ELF-1 (cell line): ENCODE data around the gene SDR42E2.
"Not testable (repeated sequence)": the region's sequence is repeated elsewhere in the genome, so short reads cannot be mapped to it uniquely, and the experiment has no call there.

Experiments
- DNase-seq: peaks from one replicate; pipeline ENCODE4 v3.0.0-alpha.2; 2016; ENCODE audit warnings: low read depth, low spot score

Gene SDR42E2

DNA sequence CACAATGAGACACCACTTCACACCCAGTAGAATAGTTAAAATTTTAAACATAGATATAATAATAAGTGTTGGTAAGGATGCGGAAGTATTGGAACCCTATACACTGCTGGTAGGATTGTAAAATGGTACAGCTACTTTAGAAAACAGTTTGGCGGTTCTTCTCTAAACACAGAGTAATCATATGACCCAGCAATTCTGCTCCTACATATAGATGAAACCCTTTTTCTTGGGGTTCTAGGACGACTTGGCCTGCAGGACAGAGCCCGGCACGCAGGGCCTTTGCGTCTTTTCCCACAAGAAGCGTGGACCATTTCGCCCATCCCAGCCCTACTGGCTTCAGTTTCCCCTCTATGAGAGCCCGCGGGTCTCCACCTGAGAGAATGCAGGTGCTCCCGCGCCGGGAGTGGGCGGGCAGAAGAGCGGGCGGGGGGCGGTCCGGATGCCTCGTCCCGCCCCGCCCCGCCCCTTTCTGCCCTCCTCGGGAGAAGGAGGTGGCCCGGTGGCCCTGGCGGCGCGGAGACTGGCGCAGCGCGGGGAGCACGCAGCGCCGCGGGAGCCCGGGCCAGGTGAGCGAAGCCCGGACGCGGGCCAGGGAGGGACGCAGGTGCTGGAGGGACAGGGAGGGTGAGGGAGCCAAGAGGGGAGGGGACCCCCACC, at the start of gene SDR42E2:
Gene SDR42E2 (plus strand): TSS at position 508 of the 657 bp plus-strand sequence. CDS start 3,077 bp downstream, outside the sequence.
- DNase-seq: peak; percentile 72

DNA sequence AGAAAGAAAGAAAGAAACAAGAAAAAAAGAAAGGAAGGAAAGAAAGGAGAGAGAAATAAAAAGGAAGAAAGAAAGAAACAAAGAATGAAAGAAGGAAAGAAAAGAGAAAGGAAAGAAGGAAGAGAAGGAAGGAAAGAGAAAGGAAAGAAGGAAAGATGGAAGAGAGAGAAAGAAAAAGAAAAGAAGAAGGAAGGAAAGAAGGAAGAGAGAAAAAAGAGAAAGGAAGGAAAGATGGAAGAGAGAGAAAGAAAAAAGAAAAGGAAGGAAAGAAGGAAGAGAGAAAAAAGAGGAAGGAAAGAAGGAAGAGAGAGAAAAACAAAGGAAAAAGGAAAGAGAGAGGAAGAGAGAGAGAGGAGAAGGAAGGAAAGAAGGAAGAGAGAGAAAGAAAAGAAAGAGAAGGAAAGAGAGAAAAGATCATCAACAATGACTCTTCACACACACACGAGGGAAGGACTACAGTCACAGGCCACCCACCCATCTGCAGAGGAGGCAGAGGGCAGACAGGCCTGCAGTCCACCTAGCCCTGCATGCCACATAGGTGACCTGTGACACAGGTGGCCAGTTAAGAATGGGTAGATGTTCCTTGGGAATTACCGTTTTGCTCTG, 46.1 kb upstream of the SDR42E2 start:
- DNase-seq: no peak

DNA sequence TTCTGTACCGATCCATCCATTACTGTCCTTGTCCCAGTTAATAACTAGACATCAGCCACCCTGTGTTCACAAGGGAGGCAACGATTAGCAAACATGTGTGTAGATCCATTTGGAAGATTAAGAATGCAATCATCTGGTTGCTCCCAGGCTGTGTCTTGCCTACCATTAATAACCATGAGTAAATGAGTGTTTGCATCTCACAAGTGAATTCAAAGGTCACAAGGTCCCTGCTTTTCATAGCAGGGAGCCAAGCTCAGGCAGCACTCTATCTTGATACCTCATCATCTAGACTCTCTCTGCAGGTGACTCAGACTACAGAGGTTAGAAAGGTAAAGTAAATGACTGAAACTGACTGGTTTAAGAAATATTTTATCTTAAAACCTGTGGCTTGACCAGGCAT, 44.7 kb upstream of the SDR42E2 start:
- DNase-seq: no peak

DNA sequence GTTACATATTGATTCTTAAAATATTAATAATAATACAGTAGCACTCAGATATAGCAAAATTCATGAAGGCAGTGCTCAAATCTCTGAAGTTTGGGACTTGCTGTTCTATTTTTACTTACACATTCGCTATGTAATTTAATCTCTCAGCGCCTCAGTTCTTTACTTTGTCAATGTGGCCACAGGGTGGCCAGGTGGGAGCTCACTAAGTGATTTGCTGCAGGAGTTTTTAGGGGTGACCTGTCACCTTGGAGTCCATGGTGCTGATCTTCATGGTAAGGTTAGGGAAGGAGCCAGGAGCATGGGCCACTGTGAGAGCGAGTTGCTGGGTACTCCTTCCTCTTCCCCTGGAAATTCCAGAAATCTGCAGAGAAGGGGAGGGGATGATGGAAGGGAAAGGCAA, 41.9 kb upstream of the SDR42E2 start:
- no peak for DNase-seq

DNA sequence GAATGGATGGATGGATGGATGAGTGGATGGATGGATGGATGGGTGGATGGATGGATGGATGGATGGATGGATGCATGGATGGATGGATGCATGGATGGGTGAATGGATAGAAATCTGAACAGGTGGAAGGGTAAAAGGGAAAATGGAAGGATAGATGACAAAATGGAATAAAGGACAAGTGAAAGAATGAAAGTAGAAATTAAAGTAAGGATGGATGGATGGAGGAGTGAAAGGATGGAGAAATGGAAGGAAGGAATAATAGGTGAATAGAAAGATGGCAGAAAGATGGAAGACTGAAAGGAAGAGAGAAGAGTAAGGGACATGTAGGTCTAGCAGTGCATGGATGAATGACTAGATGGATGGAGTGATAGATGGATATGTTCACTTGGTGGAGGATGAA, 40.1 kb upstream of the SDR42E2 start:
- no peak for DNase-seq

DNA sequence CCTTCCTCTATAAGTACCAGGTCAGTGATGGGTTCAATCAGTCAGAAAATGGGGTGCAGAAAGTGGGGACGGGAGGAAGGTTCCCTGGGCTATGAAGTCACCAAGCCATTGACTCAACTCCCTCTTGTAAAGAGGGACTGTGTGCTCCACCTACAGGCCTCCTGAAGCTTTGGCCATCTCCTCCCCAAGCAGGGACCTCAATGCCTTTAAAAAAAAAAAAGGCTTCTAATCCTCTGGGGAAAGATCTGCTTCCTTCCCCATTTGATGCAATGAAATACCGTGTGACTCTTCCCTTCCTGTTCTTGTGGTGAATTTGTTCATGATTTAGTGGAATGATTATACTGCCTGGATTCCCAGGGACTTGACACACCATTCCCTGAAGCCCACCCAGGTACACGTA, 39.2 kb upstream of the SDR42E2 start:
- no peak for DNase-seq

DNA sequence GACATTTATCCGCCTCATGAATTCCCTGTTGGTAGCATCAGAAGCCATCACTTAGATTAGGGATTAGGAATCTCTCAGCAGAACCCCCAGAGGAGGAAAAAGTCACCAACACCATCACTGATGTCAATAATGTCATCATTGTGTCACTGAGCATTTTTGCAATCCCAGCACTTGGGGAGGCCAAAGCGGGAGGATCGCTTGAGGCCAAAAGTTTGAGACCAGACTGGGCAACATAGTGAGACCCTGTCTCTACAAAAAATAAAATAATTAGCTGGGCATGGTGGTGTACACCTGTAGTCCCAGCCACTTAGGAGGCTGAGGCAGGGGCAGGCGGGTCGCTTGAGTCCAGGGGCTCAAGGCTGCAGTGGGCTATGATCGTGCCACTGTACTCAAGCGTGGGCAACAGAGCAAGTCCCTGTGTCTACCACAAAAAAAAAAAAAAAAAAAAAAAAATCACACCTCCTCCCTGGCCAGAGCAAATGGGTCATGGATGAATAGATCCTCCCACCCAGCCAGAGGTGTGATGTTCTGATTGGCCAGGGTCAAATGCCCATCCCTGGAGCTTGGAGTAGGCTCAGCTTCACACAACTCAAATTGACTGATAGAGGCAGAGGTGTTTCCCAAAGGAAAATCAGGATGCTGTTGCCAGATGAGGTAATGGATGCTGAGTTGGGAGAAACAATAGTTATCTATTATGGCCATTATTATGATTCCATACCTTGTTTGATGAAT, 38.4 kb upstream of the SDR42E2 start:
- DNase-seq: no peak

DNA sequence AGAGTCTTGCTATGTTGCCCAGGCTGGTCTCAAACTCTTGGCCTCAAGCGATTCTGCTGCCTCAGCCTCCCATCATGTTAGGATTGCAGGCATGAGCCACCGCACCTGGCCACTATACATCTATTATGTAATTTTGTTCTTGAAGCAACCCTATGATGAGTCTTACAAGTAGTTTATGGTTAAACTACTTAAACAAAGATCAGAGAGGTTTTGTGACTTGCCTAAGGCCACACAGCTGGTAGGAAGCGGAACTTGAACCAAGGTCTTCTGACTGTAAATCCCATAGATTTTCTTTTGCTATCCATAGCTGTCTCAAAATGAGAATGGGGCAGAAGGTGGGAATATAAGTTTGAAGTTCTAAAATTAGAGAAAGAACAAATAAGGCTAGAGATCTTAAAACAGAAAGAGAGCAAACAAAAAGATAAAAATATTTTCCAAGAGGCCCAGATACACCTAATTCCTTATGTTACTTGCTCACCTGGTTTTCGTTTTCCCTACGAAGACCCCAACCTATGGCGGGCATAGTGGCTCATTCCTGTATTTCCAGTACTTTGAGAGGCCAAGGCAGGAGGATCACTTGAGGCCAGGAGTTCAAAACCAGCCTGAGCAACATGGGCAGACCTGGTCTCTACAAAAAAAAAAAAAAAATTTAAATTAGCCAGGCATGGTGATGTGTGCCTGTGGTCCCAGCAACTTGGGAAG, 37.6 kb upstream of the SDR42E2 start:
- DNase-seq: no peak

DNA sequence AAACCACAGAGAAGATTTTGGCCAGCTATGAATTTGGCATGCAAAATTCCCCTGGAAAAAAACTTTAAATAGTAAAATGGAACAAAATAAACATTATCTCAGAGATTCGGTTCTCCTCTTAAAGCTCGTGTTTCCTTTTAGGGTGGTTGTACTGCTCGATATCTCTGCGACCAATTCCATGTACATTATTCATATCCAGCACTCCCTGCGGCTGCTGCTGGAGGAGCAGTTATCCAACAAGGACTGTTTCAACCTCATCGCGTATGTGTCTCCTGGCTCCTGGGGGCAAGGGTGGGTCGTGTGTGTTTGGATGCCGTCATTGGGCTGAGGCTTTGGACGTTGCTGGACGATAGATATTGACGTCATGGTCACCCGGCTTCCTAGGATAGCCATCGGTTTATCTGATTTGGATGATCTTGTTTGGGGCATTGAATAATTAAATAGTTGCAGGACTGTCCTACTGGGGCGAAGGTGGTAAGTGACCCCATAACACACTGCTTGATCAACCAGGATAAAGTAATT, 36.2 kb upstream of the SDR42E2 start:
- DNase-seq: no peak

DNA sequence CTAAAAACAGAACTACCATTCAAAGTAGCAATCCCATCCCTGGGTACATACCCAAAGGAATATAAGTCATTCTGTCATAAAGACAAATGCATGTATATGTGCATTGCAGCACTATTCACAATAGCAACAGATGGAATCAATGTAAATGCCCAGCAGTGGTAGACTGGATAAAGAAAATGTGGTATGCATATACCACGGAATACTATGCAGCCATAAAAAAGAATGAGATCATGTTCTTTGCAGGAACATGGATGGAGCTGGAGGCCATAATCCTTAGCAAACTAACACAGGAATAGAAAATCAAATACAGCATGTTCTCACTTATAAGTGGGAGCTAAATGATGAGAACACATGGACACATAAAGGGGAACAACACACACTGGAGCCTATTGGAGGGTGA, 33.8 kb upstream of the SDR42E2 start:
- DNase-seq: not testable (repeated sequence)

DNA sequence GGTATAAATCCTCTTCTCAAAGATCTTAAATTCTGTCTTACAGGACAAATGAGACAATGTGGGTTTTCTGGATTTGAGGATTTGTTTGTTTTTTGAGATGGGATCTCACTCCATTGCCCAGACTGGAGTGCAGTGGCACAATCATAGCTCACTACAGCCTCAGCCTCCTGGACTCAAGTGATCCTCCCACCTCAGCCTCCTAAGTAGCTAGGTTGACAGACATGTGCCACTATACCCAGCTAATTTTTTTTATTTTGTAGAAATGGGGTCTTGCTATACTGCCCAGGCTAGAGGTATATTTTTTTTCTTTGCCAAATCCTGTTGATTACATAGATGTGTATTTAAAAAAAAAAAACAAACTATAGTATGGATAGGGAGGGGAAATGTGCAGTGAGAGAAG, 31.8 kb upstream of the SDR42E2 start:
- DNase-seq: no peak

DNA sequence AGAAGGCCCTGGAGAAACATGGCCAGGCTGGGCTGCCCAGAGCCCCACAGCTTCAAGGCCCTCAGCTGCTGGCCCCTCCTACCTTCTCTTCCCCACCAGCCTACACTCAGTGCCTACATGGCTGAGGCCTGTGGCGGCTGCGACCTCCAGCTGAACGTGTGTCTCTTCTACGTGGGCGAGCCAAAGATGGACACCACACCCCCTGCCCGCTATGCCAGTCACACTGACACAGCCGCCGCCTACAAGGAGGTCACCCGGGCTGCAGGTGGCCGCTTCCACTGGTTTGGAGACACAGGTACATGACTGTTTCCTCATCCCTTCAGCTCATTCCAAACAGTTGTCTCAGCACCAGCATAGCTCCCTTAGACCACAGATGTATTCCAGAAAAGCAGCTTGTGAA, 29.5 kb upstream of the SDR42E2 start:
- no peak for DNase-seq

DNA sequence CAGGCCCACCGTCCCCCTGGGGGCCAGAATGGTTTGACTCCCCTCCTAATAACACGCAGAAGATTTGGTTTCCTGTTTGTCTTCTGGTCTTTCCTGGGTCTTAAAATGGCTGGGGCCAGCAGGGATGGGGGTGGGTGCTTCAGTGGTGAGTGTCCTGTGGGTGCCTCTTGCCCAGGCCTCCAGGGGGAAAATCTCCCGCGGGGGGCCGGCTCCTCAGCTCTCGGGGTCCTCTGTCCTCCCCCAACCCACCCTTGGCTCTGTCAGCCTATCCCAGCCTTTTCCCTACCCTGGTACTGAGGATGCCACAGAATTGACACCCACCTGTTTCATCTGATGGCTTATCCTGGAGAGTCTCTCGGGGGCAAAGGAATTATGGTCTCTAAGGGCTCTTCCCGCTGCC, 23.8 kb upstream of the SDR42E2 start:
- no peak for DNase-seq

DNA sequence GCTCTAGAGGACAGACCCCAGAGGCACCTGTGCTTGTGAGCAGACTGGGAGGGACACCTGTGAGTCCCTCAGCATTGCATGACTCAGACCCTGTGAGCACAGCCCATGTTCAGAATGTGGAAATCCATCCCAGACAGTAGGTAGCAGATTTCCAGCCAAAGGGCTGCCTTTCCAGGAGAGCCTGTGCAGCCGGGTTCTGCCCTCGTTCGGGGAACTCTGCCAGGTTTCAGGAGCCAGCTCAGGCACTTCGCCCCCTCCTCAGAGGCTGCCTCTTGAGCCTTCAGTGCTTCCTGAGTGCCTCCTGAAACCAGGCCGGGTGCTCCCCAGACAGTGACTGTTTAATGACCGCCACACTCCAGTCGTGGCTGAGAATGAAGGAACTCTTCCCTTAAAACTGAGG, 23.3 kb upstream of the SDR42E2 start:
- DNase-seq: no peak

DNA sequence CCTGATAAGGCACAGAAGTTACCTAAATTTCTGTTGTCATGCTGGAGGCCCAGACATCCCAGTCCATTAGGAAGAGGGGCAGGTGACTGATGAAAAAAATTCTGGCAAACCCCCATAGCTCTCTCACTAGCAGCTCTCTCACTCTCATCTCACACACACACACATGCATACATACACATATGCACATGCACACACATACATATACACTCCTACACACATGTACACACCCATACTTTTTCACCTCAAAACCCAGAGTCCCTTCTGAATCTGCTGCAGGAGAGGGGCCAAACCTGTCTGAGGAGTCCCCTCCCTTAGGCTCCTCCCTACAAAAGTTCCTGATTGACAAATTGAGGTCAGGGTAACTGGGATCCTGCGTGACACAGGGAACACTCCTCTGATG, 22.6 kb upstream of the SDR42E2 start:
- DNase-seq: no peak

DNA sequence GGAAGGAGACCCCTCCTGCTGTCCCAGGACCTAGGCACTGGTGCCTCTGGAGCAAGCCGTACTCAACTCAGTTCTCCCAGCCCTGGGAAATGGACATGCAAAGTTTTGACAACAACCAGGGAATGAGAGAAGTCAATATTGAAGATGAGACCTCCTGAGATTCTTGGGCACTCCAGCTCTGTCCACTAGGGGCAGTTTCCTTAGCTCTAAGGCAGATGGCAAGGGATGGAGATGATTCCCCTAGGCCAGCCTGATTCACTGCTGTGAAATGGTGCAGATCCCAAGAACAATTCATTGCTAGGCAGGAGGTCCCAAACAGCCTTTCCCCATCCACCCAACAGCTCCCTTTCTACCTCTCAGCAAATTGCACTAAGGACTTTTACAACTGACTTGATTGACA, 20.5 kb upstream of the SDR42E2 start:
- DNase-seq: peak; percentile 41

DNA sequence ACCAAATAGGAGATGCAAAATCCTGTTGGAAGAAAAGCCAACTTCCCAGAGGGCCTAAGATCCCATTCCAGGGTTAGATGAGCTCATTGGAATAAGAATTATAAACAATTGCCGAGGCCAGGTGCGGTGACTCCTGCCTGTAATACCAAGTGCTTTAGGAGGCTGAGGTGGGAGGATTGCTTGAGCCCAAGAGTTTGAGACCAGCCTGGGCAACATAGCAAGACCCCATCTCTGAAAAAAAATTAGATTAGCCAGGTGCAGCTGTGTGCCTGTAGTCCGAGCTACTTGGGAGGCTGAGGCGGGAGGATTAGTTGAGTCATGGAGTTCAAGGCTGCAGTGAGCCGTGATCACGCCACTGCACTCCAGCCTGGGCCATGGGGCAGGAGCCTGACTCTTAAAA, 17.8 kb upstream of the SDR42E2 start:
- DNase-seq: no peak

DNA sequence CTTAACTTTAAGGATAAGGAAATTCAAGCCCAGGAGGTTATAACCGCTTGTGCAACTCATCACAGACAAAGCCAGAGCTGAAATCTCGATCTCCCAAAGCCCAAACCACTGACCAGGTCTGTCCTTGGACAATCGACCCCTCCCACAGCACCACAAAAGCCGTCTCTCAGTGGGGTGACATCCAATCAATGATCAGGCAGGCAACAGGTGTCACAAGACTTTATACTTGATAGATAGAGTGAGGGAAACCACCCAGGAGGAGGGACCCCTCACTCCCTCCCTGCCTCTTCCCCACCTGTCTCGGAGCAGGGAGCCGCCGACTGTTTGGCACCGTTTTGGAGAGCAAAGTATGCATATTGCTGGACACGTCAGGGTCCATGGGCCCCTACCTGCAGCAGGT, 14.5 kb upstream of the SDR42E2 start:
- DNase-seq: no peak

DNA sequence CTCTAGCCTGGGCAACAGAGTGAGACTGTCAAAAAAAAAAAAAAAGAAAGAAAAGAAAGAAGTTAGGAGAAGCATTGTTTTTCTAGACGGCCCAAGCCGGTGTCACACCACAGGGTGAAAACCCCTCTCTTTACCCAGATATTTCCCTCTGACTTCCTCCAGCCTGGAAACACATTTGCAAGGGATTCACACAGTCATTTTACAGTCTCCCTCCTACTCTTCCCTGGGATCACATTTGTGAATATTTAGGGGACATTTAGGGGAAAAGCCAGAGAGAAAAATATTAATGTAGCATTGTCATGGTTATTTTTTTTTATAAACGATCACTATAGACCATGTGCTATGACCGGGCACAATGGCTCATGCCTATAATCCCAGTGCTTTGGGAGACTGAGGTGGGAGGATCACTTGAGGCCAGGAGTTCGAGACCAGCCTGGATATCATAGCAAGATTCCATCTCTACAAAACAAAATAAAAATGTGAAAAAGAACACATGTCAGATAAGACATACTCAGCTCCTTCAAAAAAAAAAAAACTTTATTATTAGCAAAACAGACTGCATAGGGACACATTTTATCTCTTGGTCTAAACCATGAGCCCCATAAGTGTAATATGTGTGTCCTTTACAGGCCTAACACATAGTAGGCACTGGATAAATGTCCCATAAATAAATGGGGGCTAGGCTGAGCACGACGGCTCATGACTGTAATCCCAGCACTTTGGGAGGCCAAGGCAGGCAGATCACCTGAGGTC, 10.9 kb upstream of the SDR42E2 start:
- no peak for DNase-seq

DNA sequence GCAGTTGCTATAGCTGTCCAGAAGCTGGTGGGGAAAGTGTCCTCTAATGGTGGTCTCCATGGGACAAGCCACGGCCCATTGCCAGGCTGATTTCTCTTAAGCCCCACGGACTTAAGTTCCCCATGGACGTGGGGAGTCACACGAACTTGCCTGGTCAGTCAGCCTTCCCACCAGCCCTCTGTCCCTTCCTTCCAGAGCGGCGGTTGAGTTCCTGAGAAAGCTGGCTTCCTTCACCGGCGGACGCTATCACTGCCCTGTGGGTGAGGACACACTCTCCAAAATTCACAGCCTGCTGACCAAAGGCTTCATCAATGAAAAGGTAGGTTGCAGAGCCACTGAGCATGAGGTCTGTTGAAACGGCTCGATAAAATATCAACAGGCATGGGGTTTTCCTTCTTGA, 10.0 kb upstream of the SDR42E2 start:
- no peak for DNase-seq

DNA sequence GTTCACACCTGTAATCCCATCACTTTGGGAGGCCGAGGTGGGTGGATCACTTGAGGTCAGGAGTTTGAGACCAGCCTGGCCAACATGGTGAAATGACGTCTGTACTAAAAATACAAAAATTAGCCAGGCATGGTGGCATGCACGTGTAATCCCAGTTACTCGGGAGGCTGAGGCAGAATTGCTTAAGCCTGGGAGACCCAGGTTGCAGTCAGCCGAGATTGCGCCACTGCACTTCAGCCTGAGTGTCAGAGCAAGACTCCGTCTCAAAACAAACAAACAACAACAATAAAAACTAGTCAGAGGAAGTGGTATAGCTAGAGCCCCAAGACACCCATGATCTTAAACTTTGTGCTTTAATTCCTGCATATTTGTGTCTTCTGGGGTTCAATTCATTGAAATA, 9.2 kb upstream of the SDR42E2 start:
- DNase-seq: not testable (repeated sequence)

DNA sequence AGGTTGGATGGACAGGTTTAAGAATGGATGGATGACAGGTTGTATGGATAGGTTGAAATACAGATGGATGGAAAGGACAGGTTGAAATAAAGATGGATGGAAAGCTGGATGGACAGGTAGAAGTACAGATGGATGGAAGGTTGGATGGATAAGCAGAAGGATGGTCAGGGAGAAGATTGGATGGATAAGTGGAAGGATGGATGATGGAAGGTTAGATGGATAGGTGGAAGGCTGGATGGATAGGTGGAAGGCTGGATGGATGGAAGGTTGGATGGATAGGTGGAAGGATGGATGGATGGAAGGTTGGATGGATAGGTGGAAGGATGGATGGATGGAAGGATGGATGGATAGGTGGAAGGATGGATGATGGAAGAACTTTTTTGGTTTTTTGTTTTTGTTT, 905 bp upstream of the SDR42E2 start:
- no peak for DNase-seq
